ENCODE data around the gene POLDIP2.

POLDIP2 gene

GRCh38 chr17:28388106-28388505 lies 30.8 kb upstream of the POLDIP2 start:
- DNase-seq: no peak

- no peak for DNase-seq
Measured at GRCh38 chr17:28386391-28386790, 29.1 kb upstream of the POLDIP2 start.

DNA sequence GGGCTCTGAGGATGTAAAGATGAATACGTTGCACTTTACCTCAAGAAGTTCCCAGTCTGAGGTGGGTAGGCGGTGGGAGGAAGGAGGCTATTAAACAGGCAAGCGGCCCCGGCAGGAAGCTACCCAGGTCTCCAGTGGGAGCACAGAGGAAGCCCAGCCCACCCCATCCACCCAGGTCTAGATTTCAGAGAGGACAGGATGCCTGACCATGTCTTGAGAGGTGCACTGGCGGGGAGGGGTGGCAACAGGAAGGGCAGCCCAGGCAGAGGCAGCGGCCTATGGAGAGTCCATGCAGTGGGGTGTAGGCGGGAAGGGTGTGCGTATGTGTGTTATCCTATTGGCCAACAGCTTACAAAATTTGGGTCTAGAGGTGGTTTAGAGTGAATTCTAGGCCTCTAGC lies 28.1 kb upstream of the POLDIP2 start:
- no peak for DNase-seq

GRCh38 chr17:28385037-28385400 lies 27.7 kb upstream of the POLDIP2 start:
- DNase-seq: no peak

- DNase-seq: no peak
Measured at GRCh38 chr17:28384281-28385036, 27.1 kb upstream of the POLDIP2 start.

DNA sequence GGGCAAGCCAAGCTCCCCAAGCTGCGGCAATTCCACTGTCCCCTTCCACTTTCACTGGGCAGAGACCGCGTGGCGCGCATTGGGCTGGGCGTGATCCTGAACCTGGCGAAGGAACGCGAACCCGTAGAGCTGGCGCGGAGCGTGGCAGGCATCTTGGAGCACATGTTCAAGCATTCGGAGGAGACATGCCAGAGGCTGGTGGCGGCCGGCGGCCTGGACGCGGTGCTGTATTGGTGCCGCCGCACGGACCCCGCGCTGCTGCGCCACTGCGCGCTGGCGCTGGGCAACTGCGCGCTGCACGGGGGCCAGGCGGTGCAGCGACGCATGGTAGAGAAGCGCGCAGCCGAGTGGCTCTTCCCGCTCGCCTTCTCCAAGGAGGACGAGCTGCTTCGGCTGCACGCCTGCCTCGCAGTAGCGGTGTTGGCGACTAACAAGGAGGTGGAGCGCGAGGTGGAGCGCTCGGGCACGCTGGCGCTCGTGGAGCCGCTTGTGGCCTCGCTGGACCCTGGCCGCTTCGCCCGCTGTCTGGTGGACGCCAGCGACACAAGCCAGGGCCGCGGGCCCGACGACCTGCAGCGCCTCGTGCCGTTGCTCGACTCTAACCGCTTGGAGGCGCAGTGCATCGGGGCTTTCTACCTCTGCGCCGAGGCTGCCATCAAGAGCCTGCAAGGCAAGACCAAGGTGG lies 24.0 kb upstream of the POLDIP2 start:
- DNase-seq: no peak

DNA sequence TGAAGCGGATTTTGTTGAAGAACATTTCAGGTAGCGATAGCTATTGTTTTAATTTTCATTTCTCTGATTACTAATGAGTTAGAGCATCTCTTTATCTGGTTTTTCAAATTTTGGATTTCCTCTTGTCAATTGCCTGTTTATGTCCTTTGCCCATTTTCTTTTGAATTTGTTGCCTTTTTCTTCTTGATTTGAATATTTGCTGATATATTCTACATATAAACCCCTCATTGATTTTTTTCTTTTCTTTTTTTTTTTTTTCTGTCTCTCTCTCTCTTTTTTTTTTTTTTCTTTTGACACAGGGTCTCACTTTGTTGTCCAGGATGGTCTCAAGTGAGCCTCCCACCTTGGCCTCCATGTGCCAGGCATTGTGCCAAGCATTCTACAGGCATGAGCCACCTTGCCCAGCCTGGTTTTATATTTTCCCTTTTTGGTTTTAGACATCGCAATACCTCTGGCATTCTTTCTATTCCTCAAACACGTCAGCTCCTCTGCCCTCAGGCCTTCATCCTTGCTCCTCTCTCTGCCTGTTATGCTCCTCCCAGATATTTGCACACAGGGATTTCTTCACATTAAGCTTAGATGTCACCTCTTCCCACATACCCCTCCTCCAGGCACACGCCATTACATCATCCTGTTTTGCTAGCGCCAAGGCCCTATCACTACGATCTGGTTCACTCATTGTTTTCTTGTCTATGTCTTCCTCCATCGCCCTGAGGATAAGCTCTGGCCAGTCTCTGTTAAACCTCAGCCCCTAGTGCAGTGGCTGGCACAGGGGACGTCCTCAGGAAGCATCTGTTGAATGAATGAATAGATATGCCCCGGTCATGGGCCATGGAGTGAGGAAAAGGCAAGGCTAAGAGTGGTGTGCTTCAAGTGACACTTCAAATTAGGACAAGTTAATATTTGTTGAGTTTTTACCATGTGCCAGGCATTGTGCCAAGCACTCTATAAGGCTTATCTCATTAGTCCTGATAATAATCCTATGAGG lies 22.8 kb upstream of the POLDIP2 start:
- DNase-seq: no peak

GRCh38 chr17:28372945-28373274 lies 15.6 kb upstream of the POLDIP2 start:
- DNase-seq: no peak

- no peak for DNase-seq
Measured at GRCh38 chr17:28372203-28372944, 15.0 kb upstream of the POLDIP2 start.

- DNase-seq: peak; percentile 75
Measured at GRCh38 chr17:28371245-28372202, 14.2 kb upstream of the POLDIP2 start, which contains the start of gene SARM1. Gene SARM1 (plus strand): TSS chr17:28371694. CDS start chr17:28372033, 339 bp downstream.

GRCh38 chr17:28370744-28371103 lies 13.4 kb upstream of the POLDIP2 start:
- DNase-seq: no peak

- DNase-seq: no peak
Measured at GRCh38 chr17:28370035-28370743, 12.9 kb upstream of the POLDIP2 start, which contains the start of gene VTN. Gene VTN (minus strand): TSS chr17:28370307. CDS start chr17:28370203, 104 bp downstream.

GRCh38 chr17:28369684-28370034 lies 12.3 kb upstream of the POLDIP2 start:
- DNase-seq: no peak

DNA sequence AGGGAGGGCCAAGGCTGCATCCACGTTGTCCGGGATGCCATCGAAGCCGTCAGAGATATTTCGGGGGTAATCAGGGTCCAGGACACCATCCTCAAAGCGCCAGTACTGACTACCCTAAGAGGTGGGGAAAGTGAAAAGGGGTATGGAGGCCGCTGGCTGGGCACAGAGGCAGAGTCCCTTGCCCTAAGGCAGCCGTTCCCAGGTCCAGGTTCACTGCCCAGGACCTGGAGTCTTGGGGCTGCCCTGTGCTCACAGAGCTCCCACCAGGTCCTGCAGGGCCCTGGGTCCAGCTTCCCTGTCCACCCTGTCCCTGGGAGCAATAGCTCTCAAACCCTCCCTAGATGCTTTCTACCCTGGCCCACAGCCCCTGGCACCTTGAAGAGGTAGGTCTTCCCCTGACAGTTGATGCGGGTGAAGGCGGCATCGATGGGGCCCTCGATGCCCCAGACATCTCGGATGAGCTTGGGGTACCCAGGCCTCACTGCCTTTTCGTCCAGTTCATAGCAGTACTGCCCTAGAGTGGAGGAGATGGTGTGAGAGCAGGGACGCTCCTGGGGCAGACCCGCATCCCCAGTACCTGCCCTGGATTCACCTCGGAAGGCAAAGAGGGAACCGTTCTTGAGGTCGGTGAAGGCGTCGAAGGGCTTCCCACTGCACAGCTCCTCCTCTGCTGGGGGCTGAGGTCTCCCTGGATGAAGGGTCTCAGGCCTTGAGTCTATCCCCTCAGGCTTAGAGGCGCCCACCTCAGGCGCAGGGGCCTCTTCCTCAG lies 11.8 kb upstream of the POLDIP2 start:
- no peak for DNase-seq

GRCh38 chr17:28368306-28368831 lies 11.0 kb upstream of the POLDIP2 start:
- no peak for DNase-seq

- no peak for DNase-seq
Measured at GRCh38 chr17:28367641-28368305, 10.4 kb upstream of the POLDIP2 start.

- DNase-seq: no peak
Measured at GRCh38 chr17:28366605-28367004, 9.3 kb upstream of the POLDIP2 start.

GRCh38 chr17:28365487-28365886 lies 8.2 kb upstream of the POLDIP2 start:
- DNase-seq: no peak

Data from SHP77 treated with DMSO at 0.1 percent for 48 hours (cell line).